Osteocyte (in vitro differentiated cells): ENCODE results near the gene PDCD2. TPM values are rescaled to one million over a fixed set of nuclear protein-coding genes. Genes with fewer than 3 reads are reported as not detected.

Source experiments
- DNase-seq: peaks from one replicate; pipeline ENCODE4 v3.0.0; 2021; ENCODE audit warnings: mixed read lengths; ENCODE audit not compliant: unreplicated experiment; ENCODE audit errors: extremely low spot score
- H3K27ac Mint-ChIP-seq: one replicate; pipeline ENCODE4 v1.8.0; 2021; ENCODE audit warnings: mild to moderate bottlenecking, mixed read lengths; ENCODE audit not compliant: unreplicated experiment
- H3K27me3 Mint-ChIP-seq: one replicate; pipeline ENCODE4 v1.8.0; 2021; ENCODE audit warnings: mixed read lengths; ENCODE audit not compliant: unreplicated experiment
- H3K36me3 Mint-ChIP-seq: one replicate; pipeline ENCODE4 v1.8.0; 2021; ENCODE audit warnings: mixed read lengths; ENCODE audit not compliant: unreplicated experiment
- H3K4me1 Mint-ChIP-seq: one replicate; pipeline ENCODE4 v1.8.0; 2021; ENCODE audit warnings: mixed read lengths; ENCODE audit not compliant: unreplicated experiment
- H3K4me3 Mint-ChIP-seq: one replicate; pipeline ENCODE4 v1.8.0; 2021; ENCODE audit warnings: mild to moderate bottlenecking, moderate library complexity, mixed read lengths; ENCODE audit not compliant: unreplicated experiment
- H3K9me3 Mint-ChIP-seq: one replicate; pipeline ENCODE4 v1.8.0; 2021; ENCODE audit warnings: mixed read lengths; ENCODE audit not compliant: unreplicated experiment
- total RNA-seq: library from RNA; stranded (reverse); gene quantifications from 2 replicates; pipeline ENCODE4 v1.2.1, GENCODE V29; 2021
- TF ChIP-seq, protein P1 (sequence below): fragments of 200-600 bp; sonication (generic); IDR thresholded peaks from 2 replicates; pipeline ENCODE4 v1.5.0; 2021; ENCODE audit warnings: antibody characterized with exemption, mild to moderate bottlenecking, moderate library complexity

The PDCD2 gene
- total RNA-seq, 1 donor from 2014 or later, result 60.7 TPM

DNA sequence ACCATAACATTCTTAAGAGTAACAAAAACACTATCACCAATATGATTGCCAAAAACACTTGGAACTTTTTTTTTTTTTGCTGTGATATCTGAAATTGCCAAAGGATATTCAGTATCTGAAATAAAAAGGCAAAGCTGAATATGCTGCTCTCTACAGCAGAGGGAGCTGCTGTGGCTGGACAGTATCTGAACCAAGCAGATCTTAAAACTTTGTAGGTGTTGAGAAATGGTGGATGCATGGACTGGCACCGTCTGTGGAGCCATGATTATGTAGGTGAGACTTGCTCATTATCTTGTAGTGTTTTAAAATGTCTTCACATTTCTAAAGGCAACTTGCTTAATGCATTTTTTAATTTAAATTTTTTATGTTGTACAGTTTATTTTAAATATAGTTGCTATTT lies 9.2 kb downstream of the PDCD2 start:
- Mint-ChIP-seq H3K27ac (no peak overlapping the region), H3K4me3 (no peak overlapping the region), H3K36me3 (peaks cover 35% of the 10 kb centered on the region), H3K9me3 (no peaks in the 10 kb centered on the region), H3K4me1 (no peaks in the 10 kb centered on the region), H3K27me3 (no peaks in the 10 kb centered on the region)
- no peak for DNase-seq
- TF ChIP-seq, protein P1, sequence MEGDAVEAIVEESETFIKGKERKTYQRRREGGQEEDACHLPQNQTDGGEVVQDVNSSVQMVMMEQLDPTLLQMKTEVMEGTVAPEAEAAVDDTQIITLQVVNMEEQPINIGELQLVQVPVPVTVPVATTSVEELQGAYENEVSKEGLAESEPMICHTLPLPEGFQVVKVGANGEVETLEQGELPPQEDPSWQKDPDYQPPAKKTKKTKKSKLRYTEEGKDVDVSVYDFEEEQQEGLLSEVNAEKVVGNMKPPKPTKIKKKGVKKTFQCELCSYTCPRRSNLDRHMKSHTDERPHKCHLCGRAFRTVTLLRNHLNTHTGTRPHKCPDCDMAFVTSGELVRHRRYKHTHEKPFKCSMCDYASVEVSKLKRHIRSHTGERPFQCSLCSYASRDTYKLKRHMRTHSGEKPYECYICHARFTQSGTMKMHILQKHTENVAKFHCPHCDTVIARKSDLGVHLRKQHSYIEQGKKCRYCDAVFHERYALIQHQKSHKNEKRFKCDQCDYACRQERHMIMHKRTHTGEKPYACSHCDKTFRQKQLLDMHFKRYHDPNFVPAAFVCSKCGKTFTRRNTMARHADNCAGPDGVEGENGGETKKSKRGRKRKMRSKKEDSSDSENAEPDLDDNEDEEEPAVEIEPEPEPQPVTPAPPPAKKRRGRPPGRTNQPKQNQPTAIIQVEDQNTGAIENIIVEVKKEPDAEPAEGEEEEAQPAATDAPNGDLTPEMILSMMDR, result peak; percentile 26

DNA sequence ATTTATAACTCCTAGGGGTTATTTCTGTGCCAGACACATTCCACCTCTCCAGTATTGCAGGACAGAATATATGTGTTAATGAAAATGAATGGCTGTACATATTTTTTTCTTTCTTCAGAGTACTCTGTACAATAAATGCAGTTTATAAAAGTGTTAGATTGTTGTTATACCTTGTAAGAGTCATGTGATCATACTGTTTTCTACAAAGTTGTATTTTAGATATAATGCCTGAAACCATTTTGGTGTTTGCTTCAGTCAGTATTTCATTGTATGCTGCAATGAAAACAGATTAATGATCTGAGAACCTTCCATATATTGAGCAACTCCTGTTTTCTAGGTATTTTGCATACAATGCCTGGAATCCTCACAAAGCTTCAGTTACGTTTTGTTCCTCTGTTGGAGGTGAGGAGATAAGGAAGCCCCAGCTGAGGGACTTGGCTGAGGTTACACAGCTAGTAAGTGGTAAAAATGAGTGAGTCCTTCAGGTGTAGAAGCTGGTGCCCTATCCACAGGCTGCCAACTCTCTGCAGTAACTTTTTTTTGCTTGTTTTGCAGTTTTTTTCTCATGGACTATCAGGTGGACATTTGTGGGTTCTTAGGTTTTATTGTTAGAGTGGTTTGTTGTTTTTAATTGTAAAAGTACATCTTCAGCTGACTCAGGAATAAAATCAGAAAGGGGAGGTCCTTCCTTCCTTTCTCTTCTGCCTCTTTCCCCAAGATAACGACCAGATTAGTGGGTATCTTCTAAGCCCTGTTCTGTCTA lies 11.6 kb downstream of the PDCD2 start:
- Mint-ChIP-seq H3K27me3 (no peaks in the 10 kb centered on the region), H3K9me3 (no peaks in the 10 kb centered on the region), H3K27ac (no peak overlapping the region), H3K4me3 (no peak overlapping the region), H3K4me1 (no peaks in the 10 kb centered on the region), H3K36me3 (peaks cover 37% of the 10 kb centered on the region)
- TF ChIP-seq, protein P1, result no peak
- no peak for DNase-seq

DNA sequence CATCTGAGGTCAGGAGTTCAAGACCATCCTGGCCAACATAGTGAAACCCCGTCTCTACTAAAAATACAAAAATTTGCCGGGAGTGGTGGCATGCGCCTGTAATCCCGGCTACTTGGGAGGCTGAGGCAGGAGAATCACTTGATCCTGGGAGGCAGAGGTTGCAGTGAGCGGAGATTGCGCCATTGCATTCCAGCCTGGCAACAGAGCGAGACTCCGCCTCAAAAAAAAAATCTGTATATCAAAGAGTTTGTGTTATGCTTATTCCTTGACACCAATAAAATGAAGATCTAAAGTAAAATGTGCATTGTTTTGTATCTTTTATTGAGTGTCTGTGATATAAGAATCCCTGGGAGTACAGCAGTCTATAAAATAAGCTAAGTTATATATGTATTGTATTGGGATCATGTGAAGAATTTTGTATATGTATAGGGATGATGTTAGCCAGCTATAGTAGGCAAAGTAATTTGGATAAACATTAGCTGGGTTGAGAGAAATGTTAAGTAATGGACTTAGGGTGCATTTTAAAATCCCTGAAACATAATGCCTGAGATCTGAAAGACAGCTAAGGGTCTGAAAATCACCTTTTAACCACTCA lies 19.4 kb downstream of the PDCD2 start:
- no peak overlapping the region for H3K4me3 Mint-ChIP-seq
- no peaks in the 10 kb centered on the region for H3K9me3 Mint-ChIP-seq
- H3K36me3 Mint-ChIP-seq, result peaks cover 50% of the 10 kb centered on the region
- TF ChIP-seq, protein P1, result no peak
- no peaks in the 10 kb centered on the region for H3K4me1 Mint-ChIP-seq
- DNase-seq, result no peak
- H3K27me3 Mint-ChIP-seq, result no peaks in the 10 kb centered on the region
- no peak overlapping the region for H3K27ac Mint-ChIP-seq

DNA sequence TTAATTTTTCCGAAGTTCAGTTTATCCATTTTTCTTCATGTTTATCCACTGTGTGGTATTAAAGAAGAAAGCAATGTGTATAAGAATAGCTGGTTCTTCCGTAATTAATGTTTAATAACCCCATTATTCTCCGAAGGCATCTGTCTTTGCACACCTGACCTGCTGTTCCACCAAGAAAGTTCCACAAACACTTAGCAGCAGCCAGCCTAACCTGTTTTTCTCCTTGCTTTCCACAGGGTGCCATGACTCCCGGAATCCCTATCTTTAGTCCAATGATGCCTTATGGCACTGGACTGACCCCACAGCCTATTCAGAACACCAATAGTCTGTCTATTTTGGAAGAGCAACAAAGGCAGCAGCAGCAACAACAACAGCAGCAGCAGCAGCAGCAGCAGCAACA lies 22.9 kb downstream of the PDCD2 start:
- peaks cover 38% of the 10 kb centered on the region for H3K36me3 Mint-ChIP-seq
- H3K27me3 Mint-ChIP-seq, result no peaks in the 10 kb centered on the region
- DNase-seq, result no peak
- no peak overlapping the region for H3K27ac Mint-ChIP-seq
- no peaks in the 10 kb centered on the region for H3K9me3 Mint-ChIP-seq
- no peaks in the 10 kb centered on the region for H3K4me1 Mint-ChIP-seq
- H3K4me3 Mint-ChIP-seq, result no peak overlapping the region
- TF ChIP-seq, protein P1, result no peak

DNA sequence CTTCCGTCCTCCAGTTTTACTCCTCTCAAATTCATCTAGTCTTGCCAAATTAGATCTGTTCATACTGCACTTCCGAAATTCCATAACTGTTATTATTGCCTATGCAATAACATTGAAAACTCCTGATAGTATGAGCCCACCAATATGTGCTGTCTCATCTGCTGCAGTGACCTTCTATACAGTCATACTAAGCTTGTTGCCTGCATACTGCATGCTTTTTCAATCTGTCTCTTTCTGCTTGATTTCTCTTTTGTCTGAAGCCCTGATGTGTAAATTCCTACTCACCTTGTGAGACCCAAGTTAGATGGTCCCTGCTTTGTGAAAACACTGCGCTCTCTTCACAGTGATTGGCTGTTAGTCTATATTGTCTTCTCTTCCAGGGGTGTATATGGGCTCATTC lies 29.1 kb downstream of the PDCD2 start:
- Mint-ChIP-seq H3K9me3 (no peaks in the 10 kb centered on the region), H3K36me3 (peaks cover 9% of the 10 kb centered on the region), H3K27me3 (no peaks in the 10 kb centered on the region), H3K27ac (no peak overlapping the region), H3K4me3 (no peak overlapping the region), H3K4me1 (peaks cover 15% of the 10 kb centered on the region)
- DNase-seq, result no peak
- TF ChIP-seq, protein P1, result no peak
